HG03097 (cell line): ENCODE measurements around the gene SPEG.

Experiments
- ATAC-seq: cut with Tn5 transposase; IDR thresholded peaks from one replicate; pipeline ENCODE4 v1.9.1; 2021; ENCODE audit not compliant: unreplicated experiment, low FRiP score

Gene SPEG

DNA sequence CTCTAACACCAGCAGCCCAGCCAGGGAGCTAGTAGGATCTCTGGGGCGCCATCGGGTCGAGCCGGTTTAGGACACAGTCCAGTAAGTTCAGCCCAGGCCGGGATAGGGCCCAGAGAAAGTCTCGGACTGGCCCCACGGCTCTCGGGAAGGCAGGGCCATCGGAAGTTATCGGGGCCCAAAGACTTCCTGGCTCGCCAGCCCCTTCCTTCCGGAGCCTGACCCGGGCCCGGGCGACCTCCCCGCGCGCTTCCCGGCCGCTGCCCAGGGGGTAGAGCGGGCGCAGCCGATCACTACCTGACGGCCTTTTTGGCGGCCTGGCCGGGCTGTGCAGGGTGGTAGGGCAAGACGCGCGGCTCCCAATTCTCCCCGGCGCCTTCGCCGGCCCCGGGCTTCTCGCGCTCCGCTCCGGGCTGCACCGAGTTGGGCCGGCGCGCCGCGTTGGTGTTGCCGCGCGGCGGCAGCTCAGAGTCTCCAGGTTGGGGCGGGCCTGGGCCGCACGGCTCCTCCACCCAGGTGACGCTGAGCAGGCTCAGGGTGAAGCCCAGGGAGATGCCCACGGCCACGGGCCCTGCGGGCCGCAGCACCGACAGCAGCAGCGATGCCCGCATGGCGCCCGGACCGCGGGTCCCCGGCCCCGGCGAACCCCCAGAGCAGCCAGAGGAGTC, 108.4 kb downstream of the SPEG start:
- peak; percentile 27 for ATAC-seq

DNA sequence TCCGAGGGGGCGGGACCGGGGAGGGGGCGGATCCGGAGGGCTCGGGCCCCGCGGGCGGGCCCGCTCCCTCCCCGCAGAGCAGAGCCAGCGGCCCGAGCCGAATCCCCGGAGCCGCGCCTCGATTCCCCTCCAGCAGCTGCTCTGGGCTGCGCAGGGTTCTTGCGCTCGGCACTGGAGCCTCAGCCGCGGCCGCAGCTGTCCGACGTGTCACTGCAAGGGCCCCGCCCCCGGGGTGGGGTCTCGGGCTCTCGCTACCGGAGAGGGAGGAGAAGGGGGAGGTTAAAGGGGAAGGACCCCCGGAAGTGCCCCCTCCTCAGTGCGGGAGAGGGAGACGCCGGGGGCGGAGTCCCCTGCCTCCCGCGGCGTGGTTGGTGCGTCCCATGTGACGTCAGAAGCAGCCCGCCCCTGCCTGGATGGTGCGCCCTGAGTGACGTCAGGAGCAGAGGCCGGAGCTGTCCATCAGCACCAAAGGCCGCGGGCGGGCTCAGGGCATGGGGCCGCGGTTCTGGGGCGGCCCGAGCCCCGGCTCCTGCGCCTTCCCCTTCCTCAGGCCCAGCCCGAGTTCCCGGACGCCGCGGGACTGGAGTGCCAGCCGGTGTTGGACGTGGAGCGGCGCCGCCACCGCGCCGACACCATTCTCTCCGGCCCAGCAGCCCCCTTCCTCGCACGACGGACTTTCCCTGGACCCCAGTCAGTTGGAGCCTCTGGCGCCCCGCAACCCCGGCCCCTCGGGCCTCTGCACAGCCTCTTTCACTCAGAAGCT, 109.1 kb downstream of the SPEG start, which contains the start of the genes CHPF and TMEM198:
CHPF (minus strand) TSS at position 214 of the 763 bp plus-strand sequence. CDS start 271 bp downstream, outside the sequence.
TMEM198 (plus strand) TSS at position 433 of the 763 bp plus-strand sequence. CDS start 700 bp downstream, outside the sequence.
- ATAC-seq: peak; percentile 69

DNA sequence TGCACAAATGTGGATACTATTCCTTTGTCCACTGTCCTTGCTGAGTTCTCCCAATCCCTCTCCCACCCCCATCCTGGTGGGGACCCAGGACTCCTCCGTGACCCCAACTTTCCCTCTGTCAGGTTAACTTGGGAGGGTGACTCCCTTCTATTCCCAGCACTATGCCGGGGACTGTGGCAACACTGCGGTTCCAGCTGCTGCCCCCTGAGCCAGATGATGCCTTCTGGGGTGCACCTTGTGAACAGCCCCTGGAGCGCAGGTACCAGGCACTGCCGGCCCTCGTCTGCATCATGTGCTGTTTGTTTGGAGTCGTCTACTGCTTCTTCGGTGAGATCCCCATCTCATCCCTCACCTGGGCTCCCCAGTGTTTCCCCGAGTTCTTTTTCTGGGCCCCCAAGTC, 109.9 kb downstream of the SPEG start:
- ATAC-seq: no peak

DNA sequence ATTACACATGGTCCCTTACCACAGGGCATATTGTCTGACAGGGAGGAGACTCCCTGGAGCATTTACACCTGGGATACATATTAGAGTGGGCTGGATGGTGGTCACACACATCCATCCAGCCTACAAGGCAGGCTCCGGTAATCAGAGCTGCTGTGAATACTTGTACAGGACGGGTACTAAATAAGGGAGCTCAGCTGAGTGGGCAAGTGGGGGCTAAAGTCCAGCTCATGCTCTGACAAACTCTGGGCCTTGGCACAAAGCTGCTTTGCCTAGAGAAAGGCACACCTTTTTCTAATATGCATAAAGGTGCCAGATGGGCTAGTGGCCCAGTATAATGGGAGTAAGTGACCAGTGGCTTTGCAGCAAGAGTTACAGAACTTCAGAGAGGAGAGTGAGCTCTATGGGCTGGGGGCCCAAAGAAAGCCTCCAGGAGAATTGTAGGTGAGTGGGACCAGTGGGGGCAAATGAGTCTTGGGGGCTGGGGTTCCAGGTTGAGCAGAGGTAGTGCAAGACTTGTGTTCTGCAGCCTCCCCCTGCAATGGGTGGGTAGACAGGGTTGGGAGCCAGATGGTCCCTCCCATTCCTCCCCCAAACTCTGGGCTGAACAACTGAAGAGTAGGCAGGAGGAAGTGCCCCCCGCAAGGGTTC, 110.8 kb downstream of the SPEG start:
- ATAC-seq: no peak

DNA sequence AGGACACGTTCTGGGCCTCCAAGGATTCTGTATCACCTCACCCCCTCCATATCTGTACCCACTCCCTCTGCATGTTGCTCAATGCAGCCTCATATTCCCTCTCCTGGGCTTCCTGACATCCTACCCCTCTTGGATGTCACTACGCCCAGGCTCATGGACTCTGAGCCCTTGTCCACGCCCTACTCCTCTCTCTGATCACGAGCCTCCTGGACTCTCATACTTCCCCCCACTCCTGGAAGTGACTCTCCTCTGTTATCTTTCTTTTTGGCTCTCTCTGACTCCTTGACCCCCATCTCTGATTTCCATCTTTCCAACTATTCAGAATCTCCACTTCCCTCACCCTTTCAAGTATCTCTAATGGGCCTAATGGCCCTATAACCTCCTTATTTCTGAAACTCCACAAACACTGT, 111.3 kb downstream of the SPEG start:
- no peak for ATAC-seq

DNA sequence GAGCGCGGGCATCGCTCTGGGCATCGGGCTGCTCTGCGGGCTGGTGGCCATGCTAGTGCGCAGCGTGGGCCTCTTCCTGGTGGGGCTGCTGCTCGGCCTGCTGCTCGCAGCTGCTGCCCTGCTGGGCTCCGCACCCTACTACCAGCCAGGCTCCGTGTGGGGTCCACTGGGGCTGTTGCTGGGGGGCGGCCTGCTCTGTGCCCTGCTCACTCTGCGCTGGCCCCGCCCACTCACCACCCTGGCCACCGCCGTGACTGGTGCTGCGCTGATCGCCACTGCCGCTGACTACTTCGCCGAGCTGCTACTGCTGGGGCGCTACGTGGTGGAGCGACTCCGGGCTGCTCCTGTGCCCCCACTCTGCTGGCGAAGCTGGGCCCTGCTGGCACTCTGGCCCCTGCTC, 113.0 kb downstream of the SPEG start:
- no peak for ATAC-seq
